Epithelial cell of proximal tubule (primary cell): ENCODE measurements around the gene P2RY1. TPM values are rescaled to one million over a fixed set of nuclear protein-coding genes. Genes with fewer than 3 reads are reported as not detected.

ENCODE experiments used
- DNase-seq: peaks from one replicate; pipeline ENCODE4 v3.0.0-alpha.2; 2011; ENCODE audit warnings: low read depth
- H3K4me3 ChIP-seq: 2 replicates; pipeline ENCODE4 v1.5.1; 2011; ENCODE audit warnings: low read depth, mild to moderate bottlenecking, low read length
- CTCF ChIP-seq: conservative IDR thresholded peaks from 2 replicates; pipeline ENCODE4 v1.5.1; 2012; ENCODE audit warnings: low read depth, mild to moderate bottlenecking, low read length
- total RNA-seq: library from RNA; depleted of rRNA; stranded (reverse); fragments of >200 nt; gene quantifications from 2 replicates; pipeline ENCODE4 v1.2.3, GENCODE V29; 2015

P2RY1 gene
- total RNA-seq, 1 donor from 2014 or later = 0.06 TPM

GRCh38 chr3:152827313-152827712 is 7.6 kb upstream of the P2RY1 start:
- no peak for DNase-seq
- TF ChIP-seq CTCF = no peak
- no peak overlapping the region for H3K4me3 ChIP-seq

- TF ChIP-seq CTCF = no peak
- DNase-seq = no peak
- no peak overlapping the region for H3K4me3 ChIP-seq
Observed at GRCh38 chr3:152828075-152828840, 6.7 kb upstream of the P2RY1 start.

- TF ChIP-seq CTCF = no peak
Observed at GRCh38 chr3:152830245-152830644, 4.7 kb upstream of the P2RY1 start.

GRCh38 chr3:152832046-152832445 is 2.9 kb upstream of the P2RY1 start:
- TF ChIP-seq CTCF = no peak
- no peak overlapping the region for H3K4me3 ChIP-seq
- DNase-seq = no peak

More at GRCh38 chr3:152830245-152830644, 4.7 kb upstream of the P2RY1 start:
- no peak for DNase-seq
- no peak overlapping the region for H3K4me3 ChIP-seq

- no peak for TF ChIP-seq CTCF
- DNase-seq = no peak
- H3K4me3 ChIP-seq = no peak overlapping the region
Observed at GRCh38 chr3:152833089-152833488, 1.8 kb upstream of the P2RY1 start.

GRCh38 chr3:152834191-152834775 is 648 bp upstream of the P2RY1 start:
- peak; percentile 19 for DNase-seq
- peak; percentile 10 for TF ChIP-seq CTCF
- H3K4me3 ChIP-seq = peak overlapping the region; percentile 65
